HG03565 (cell line): Measurements from ENCODE around the gene GFM2.
"Not testable (repeated sequence)": the region's sequence is repeated elsewhere in the genome, so short reads cannot be mapped to it uniquely, and the experiment has no call there.

ENCODE experiments used
- ATAC-seq: cut with Tn5 transposase; IDR thresholded peaks from one replicate; pipeline ENCODE4 v1.9.1; 2021; ENCODE audit warnings: mild to moderate bottlenecking, moderate library complexity; ENCODE audit not compliant: unreplicated experiment

GFM2 gene, protein sequence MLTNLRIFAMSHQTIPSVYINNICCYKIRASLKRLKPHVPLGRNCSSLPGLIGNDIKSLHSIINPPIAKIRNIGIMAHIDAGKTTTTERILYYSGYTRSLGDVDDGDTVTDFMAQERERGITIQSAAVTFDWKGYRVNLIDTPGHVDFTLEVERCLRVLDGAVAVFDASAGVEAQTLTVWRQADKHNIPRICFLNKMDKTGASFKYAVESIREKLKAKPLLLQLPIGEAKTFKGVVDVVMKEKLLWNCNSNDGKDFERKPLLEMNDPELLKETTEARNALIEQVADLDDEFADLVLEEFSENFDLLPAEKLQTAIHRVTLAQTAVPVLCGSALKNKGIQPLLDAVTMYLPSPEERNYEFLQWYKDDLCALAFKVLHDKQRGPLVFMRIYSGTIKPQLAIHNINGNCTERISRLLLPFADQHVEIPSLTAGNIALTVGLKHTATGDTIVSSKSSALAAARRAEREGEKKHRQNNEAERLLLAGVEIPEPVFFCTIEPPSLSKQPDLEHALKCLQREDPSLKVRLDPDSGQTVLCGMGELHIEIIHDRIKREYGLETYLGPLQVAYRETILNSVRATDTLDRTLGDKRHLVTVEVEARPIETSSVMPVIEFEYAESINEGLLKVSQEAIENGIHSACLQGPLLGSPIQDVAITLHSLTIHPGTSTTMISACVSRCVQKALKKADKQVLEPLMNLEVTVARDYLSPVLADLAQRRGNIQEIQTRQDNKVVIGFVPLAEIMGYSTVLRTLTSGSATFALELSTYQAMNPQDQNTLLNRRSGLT

DNA sequence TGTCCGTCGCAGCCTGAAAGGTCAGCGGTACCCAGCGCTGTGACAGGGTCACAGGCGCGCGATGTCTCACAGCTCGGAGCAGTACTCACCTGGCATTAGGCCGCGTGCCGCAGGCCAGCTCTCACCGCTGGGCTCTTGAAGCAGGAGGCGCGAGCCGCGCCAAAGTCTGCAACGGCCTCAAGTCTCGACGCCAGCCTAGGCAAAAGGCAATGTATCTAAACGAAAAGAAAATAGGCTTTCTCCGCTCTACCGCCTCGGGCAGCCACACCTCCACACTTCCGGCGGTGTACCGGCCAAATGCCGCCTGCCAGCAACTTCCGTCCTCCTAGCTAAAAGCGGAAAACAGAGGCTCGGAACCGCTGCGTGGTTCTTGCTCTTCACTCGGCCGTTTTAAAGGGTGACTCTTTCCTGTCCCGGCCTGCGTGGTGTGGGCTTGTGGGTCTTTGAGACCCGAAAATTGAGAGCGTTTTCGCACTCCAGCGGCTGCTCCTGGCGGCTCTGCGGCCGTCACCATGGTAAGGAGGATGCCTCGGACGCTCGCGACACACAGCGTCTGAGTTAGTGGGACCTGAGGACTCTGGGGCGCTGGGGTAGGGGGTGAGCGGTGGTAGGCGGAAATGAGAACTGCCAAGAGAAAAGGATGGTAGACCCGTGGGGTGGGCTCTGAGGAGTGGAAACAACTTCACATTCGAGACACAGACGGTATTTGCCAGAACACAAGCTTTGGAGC is at the start of gene GFM2, which contains the start of gene NSA2:
Gene GFM2 (minus strand): TSS at position 269 of the 730 bp plus-strand sequence. CDS start 3,375 bp downstream, outside the sequence.
Gene NSA2 (plus strand): TSS at position 401 of the 730 bp plus-strand sequence. CDS start 112 bp downstream, at position 513.
- peak; percentile 88 for ATAC-seq

DNA sequence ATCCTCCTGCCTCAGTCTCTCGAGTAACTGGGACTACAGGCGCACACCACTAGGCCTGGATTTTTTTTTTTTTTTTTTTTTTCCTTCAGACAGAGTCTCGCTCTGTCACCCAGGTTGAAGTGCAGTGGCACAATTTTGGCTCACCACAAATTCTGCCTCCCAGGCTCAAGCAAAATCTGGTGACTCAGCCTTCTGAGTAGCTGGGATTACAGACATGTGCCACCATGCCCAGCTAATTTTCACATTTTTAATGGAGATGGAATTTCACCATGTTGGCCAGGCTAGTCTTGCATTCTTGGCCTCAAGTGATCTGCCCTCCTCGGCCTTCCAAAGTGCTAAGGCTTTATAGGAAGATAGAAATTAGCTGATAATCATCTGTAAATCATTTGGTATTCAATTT is 44.0 kb upstream of the GFM2 start:
- ATAC-seq: no peak

DNA sequence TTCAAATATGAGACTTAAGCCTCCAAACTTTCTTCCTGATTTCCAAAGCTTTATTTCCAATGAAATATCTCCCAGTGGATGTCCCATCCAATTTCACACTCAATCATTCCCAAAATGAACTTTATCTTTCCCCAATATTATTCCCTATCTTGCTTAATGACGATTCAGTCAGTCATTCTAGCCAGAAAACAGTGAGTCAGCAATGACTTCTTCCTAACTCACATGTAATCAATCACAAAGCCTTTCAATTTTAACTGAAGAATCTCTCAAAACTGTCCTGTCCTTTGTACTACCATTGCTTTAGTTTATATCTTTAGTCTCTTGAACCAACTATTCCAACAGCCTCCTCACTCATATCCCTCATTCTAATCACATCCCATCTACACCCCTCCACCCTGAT is 35.0 kb upstream of the GFM2 start:
- ATAC-seq: no peak

DNA sequence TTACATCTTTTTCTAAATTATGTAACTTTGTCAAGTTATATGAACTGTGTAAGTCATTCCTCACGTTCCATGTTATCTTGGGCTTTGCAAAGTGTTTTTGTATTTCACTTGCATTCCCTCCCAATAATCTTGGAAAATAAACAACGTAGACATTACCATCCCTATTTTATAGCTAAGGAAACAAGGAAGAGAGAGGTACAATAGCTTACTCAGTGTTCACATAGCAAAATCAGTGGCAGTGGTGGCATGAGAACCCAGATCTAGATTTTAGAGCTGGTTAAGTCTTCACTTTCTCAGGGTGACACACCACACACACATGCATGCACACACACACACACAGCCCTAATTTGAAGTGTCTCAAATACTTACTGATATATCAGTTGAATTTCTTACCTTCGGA is 34.3 kb upstream of the GFM2 start:
- ATAC-seq: no peak

DNA sequence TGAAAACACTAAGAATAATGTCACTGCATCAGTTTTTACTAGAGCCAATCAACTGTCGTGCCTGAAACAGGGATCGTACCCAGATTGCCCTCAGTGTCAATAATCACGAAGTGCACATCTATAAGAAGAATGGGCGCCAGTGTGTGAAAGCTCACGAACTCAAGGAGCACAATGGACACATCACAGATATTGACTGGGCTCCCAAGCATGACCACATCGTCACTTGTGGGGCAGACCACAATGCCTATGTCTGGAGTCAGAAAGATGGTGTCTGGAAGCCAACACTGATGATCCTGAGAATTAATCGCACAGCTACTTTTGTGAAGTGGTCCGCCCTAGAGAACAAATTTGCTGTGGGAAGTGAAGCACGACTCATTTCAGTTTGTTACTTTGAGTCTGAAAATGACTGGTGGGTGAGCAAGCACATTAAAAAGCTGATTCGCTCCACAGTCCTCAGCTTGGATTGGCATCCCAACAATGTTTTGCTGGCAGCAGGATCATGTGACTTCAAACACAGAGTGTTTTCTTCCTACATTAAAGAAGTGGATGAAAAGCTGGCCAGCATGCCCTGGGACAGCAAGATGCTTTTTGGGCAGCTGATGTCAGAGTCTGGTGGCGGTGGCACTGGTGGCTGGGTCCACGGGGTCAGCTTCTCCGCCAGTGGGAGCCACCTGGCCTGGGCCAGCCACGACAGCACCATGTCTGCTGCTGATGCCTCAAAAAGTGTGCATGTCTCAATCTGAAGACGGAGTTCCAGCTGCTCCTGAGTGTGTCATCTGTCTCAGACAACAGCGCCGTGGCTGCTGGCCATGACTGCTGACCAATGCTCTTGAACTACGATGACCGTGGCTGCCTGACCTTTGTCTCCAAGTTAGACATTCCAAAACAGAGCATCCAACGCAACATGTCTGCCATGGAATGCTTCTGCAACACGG is 32.3 kb upstream of the GFM2 start:
- no peak for ATAC-seq

DNA sequence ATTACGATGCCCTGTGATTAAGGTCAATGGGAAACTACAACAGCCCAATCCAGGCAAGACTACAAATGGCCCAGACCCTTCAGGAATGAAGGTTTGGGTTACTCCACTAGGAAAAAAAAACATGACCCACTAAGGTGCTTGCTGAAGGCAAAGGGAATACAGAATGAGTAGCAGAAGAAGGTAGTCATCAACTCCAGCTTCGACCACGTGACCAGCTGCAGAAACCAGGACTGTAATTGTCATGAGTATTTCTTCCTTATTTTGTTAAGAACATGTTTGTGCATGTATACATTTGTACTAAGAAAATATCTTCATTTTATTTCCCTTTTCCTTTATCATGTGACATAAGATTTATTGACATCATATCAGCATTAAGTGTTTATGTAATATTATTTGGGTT is 24.8 kb upstream of the GFM2 start:
- ATAC-seq: not testable (repeated sequence)

DNA sequence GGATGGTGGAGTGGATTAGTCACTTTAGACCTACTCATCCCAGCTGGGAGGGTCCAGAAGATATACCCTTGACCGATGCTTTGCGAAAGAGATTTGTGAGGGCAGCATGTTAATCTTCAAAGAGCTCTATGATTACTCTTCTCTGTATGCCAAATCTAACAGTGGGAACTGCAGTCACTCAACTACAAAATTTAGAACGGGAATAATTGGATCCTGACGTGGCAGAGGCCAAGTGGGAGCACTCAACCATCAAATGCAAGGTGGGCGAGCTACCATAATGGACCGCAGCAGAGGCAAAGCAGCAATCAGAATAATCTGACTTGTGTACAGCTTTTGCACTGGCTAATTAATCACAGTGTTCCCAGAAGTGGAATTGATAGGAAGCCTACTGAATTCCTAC is 20.5 kb upstream of the GFM2 start:
- ATAC-seq: no peak

DNA sequence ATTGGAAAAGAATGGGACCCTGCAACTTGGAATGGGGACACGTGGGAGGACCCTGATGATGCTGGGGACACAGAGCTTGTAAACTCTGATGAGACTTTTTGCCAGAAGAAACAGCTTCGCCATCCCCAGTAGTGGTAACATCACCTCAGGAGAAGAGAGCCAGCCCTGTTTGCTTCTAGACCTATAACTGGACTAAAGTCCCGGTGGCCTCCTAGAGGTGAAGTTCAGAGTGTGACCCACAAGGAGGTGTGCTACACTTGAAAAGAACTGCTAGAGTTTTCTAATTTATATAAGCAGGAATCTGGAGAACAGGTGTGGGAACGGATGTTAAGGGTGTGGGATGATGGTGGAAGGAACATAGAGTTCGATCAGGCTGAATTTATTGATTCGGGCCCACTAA is 19.9 kb upstream of the GFM2 start:
- no peak for ATAC-seq

DNA sequence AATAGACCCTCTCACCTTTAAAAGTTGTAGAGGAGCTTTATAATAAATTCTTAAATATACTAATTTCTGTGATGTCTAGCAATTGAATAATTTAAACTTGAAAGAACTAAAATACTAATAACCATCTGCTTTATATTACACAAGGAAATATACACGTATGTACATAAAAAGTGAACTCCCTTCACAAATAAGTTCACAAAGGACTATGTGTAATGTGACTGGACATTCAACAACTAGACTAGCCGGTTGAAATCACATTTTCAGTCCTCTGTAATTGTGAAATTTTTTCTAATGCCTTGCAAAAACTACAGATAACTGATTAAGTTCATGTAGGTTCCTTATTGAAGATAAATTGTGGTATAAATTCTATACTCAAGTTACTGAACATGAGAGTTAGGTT is 11.7 kb upstream of the GFM2 start:
- ATAC-seq: no peak

DNA sequence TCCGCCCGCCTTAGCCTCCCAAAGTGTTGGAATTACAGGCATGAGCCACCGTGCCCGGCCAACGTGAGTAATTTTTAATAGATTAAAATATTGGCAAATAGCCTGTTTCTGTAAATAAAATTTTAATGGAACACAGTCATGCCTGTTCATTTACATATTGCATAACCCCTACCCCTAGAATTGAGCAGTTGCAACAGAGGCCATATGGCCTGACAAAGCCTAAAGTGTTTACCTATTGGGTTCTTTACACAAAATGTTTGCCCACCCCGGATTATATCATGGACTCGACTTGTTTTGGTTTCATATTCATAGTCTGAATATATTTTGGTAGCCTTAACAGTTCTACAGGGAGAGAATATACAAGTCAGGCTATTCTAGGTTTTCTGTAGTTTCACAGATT is 5.4 kb upstream of the GFM2 start:
- no peak for ATAC-seq

DNA sequence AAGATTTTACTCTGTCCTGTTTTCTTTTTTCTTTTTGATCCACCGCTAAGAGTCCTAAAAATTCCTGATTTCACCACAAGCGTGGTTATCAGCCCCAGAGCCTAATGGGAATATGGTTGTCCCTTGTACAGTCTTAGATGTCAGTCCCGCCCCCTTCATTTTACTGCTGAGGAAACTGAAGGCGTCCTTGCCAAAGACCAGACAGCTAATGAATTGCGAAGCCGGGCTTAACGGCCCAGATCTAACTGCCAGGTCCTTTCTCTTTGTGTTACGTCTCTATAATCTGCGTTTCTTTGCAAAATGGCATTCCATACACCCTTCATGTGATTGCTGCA is 629 bp upstream of the GFM2 start:
- ATAC-seq: peak; percentile 23

DNA sequence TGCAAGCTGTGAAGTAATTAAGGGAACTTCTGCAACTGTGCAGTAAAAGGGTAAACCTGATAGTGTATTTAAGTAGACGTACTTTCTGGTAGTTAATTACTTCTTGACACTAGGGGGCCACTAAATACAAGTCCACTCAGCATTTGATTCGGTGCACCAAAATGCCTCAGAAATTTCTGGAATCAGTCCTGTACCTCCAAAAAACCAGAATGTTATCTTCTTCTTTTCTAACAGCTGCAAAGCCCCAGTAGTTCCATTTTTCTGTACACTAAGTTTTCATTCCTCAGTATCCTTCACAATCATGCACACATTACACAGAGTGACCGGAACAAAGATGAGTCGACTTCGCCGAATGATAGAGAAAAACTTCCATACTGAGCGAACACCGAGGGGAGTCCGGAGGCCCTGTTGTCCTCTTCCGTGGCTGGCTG is 484 bp downstream of the GFM2 start:
- peak; percentile 16 for ATAC-seq

DNA sequence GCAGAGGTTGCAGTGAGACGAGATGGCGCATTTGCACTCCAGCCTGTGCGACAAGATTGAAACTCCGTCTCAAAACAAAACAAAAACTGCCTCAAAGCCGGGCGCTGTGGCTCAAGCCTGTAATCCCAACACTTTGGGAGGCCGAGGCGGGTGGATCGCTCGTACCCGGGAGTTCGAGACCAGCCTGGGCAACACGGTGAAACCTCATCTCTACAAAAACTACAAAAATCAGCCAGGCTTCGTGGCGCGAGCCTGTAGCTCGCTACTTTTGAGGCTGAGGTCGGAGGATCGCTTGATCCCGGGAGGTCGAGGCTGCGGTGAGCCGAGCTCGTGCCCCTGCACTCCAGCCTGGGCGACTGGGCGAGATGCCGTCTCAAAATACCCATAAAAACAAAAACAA is 988 bp downstream of the GFM2 start:
- no peak for ATAC-seq

DNA sequence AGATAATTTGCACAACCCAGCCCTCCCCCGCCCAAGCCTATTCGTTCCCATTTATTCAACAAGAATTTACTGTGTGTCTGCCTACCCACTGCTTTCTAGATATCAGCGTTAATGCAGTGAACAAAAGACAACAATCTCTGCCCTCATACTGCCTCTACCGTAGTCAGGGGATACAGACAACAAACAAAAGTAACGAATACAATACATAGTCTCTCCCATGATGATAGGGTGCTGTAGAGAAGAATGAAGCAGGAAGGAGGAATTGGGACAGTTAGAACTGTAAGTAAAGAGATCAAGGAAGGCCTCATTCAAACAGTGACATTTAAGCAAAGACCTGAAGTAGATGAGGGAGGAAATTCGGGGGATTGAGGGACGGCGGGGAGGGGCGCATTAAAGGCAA is 1.7 kb downstream of the GFM2 start:
- no peak for ATAC-seq

DNA sequence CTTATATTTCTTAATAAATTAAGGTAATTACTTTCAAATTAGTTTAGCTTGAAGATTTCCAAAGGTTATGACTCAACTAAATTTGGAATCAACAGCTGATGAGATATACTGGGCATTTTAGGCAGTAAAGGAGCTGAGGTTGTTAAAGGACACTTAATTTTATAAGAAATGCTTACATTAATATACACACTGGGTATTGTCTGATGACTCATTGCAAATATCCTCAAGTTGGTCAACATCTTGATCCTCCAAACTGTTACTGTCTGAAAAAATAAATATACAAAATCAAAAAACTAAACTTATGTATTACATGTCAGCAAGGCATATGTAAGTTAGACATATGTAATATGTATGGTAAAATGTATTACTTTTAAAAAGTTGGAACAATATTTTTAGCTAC is 3.4 kb downstream of the GFM2 start:
- no peak for ATAC-seq

DNA sequence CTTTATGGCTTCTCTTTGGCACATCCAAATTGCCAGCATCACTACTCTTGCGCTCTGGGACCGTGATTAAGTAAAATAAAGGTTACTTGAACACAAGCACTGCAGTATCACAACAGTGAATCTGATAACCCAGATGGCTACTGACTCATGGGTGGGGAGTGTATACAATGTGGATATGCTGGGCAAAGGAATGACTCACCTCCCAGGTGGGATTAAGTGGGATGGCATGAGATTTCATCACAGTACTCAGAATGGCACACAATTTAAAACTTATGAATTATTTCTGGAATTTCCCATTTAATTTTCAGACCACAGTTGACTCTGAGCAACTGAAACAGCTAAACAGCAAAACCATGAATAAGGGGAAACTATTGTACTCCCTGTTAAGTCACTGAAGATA is 4.3 kb downstream of the GFM2 start:
- ATAC-seq: no peak

DNA sequence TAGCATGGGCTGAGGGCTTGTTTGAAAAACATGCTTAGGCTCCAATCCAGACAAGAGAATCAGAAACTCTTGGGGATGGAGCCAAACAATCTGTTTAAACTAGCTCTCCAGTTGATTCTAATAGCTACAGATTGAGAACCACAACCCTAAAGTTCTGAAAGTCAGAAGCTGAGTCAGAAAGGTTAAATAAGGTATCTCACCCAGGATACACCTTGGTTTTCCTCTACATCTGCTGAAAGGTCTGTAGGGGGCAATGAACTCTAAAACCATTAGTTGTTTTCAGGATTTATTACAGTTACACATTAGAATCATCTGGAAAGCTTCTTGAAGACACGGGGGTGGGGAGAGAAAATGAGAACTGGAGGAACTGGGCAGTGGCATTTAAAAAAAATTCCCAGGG is 5.7 kb downstream of the GFM2 start:
- no peak for ATAC-seq

DNA sequence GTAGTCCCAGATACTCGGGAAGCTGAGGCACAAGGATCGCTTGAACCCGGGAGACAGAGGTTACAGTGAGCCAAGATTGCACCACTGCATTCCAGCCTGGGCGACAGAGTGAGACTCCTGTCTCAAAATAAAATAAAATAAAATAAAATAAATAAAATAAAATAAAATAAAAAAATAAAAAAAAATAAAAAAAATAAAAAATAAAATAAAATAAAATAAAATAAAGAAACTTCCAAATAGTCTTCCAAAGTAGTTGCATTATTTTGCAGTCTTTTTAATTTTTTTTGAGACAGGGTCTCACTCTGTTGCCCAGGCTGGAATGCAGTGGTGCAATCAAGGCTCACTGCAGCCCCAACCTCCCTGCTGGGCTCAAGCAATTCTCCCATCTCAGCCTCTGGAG is 18.2 kb downstream of the GFM2 start:
- ATAC-seq: not testable (repeated sequence)

DNA sequence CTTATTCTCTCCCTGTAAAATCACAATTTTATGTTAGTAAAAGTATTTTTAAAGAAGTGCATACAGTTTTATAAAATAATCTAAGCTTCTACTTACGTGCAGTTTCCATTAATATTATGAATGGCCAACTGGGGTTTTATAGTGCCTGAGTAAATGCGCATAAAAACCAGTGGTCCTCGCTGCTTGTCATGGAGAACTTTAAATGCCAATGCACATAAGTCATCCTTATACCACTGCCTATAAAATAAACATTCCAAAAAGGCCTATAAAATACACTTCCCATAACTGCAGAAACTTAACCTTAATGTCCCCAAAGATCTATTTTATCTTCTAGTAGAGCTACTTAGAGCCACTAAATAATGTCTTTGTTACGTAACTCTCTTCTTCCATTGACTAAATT is 28.5 kb downstream of the GFM2 start:
- ATAC-seq: no peak

DNA sequence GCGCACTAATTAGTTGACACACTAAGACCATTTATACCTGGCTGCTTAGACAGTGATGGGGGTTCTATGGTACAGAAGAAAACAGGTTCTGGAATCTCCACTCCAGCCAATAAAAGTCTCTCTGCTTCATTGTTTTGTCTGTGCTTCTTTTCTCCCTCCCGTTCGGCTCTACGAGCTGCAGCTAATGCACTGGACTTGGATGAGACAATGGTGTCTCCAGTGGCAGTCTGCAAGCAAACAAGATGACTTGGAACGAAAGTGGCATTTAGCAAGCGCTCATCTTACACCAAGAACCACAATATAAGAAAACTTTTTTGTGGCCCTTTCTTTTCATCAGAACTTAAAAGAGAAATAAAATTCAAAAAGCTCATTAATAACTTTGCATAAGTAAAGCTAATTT is 30.2 kb downstream of the GFM2 start:
- no peak for ATAC-seq
